DOHH2 (cell line): ENCODE data around the gene CTRB1.

Experiments
- CTCF ChIP-seq: fragments of 200-600 bp; sonication (generic); IDR thresholded peaks from one replicate; pipeline ENCODE4 v1.5.1; 2014; ENCODE audit warnings: antibody characterized with exemption, mild to moderate bottlenecking, low read depth, low read length; ENCODE audit not compliant: poor library complexity, severe bottlenecking
- EZH2phosphoT487 ChIP-seq: fragments of 200-600 bp; sonication (generic); IDR thresholded peaks from 2 replicates; pipeline ENCODE4 v1.6.1; 2017; ENCODE audit warnings: borderline replicate concordance, mild to moderate bottlenecking, antibody characterized with exemption, low read length, moderate library complexity, mixed read lengths

GRCh38 chr16:75241955-75242354, 23.2 kb downstream of the CTRB1 start:
- TF ChIP-seq EZH2phosphoT487 (no peak), CTCF (no peak)
